H1 (cell line): ENCODE measurements around the gene SLC24A3.

Source experiments
- CTCF ChIP-seq, 3 experiments: IDR thresholded peaks; 1 replicate in 2 of 3; 2 replicates in 1 of 3; pipeline versions ENCODE4 v1.5.1 to v1.6.1; 2011; ENCODE audit warnings: low read length in 3 of 3, mild to moderate bottlenecking in 3 of 3, inconsistent platforms in 2 of 3, low read depth in 1 of 3, moderate library complexity in 1 of 3; ENCODE audit not compliant: insufficient read depth in 1 of 3; ENCODE audit errors: control extremely low read depth in 1 of 3
- EP300 ChIP-seq, 2 experiments: IDR thresholded peaks; 1 replicate in 1 of 2; 2 replicates in 1 of 2; pipeline ENCODE4 v1.6.1; 2011 to 2012; ENCODE audit warnings: low read depth in 2 of 2, low read length in 2 of 2, mild to moderate bottlenecking in 2 of 2, borderline replicate concordance in 1 of 2, inconsistent platforms in 1 of 2, moderate library complexity in 1 of 2
- EZH2 ChIP-seq: fragments of 200-600 bp; sonication (generic); IDR thresholded peaks from 2 replicates; pipeline ENCODE4 v1.7.1; 2012; ENCODE audit warnings: low read depth, mild to moderate bottlenecking, moderate library complexity, low read length, inconsistent platforms; ENCODE audit not compliant: severe bottlenecking
- MAFK ChIP-seq: IDR thresholded peaks from 2 replicates; pipeline ENCODE4 v1.6.1; 2012; ENCODE audit warnings: low read depth, mild to moderate bottlenecking, improper control_type of control experiment, low read length
- RAD21 ChIP-seq, 2 experiments: IDR thresholded peaks in 1 of 2; conservative IDR thresholded peaks in 1 of 2; 2 replicates each; pipeline ENCODE4 v1.6.1; 2011; ENCODE audit warnings: low read depth in 2 of 2, low read length in 2 of 2, improper control_type of control experiment in 1 of 2, inconsistent platforms in 1 of 2, mild to moderate bottlenecking in 1 of 2, moderate library complexity in 1 of 2
- YY1 ChIP-seq: IDR thresholded peaks from 2 replicates; pipeline ENCODE4 v1.6.1; 2011; ENCODE audit warnings: low read depth, mild to moderate bottlenecking, low read length

- TF ChIP-seq RAD21 (IDR thresholded peaks at IDR 0.05 in 1 of 2, conservative IDR thresholded peaks at IDR 0.05 in 1 of 2; ENCODE audit: low read depth in 2 of 2, low read length in 2 of 2) = no peak
- no peak for TF ChIP-seq YY1
- no peak for TF ChIP-seq EP300 (IDR thresholded peaks at IDR 0.05; ENCODE audit: borderline replicate concordance in 1 of 2, low read depth in 2 of 2, low read length in 2 of 2)
- TF ChIP-seq MAFK = no peak
- no peak for TF ChIP-seq EZH2
- TF ChIP-seq CTCF (IDR thresholded peaks at IDR 0.05; ENCODE audit: control extremely low read depth in 1 of 3, insufficient read depth in 1 of 3, low read depth in 1 of 3, low read length in 3 of 3) = no peak
These were observed 502.1 kb downstream of the SLC24A3 start for GRCh38 chr20:19714579-19714840.
